ENCODE data around the gene PAX7.

PAX7 gene

DNA sequence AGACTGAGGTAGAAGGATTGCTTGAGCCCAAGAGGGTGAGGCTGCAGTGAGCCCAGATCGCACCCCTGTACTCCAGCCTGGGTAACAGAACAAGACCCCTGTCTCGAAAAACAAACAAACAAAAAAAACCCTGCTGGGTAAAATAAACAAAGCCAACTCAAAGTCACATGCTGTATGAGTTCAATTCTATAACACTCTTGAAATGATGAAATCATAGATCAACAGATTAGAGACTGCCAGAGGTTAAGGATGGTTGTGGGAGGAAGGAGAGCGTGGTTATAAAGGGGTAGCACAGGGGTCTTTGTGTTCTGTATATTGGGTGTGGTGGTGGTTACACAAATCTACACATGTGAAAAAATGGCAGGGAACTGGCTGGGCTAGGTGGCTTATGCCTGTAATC lies 166.3 kb downstream of the PAX7 start:
- no peak for DNase-seq (ENCODE audit: low spot score)
